Nephron progenitor cell (in vitro differentiated cells): ENCODE data around the gene BIRC7.

Experiments used
- DNase-seq: peaks from one replicate; pipeline ENCODE4 v3.0.0; 2021
- H3K27ac Mint-ChIP-seq: 2 replicates; pipeline ENCODE4 v1.8.0; 2021; ENCODE audit warnings: mild to moderate bottlenecking, moderate library complexity, mixed read lengths
- H3K27me3 Mint-ChIP-seq: 2 replicates; pipeline ENCODE4 v1.8.0; 2021; ENCODE audit warnings: mild to moderate bottlenecking, low read depth, mixed read lengths; ENCODE audit not compliant: poor library complexity
- H3K36me3 Mint-ChIP-seq: 2 replicates; pipeline ENCODE4 v1.8.0; 2021; ENCODE audit warnings: low read depth, mixed read lengths
- H3K4me1 Mint-ChIP-seq: 2 replicates; pipeline ENCODE4 v1.8.0; 2021; ENCODE audit warnings: mixed read lengths
- H3K4me3 Mint-ChIP-seq: 2 replicates; pipeline ENCODE4 v1.8.0; 2021; ENCODE audit warnings: mild to moderate bottlenecking, moderate library complexity, mixed read lengths
- H3K9me3 Mint-ChIP-seq: 2 replicates; pipeline ENCODE4 v1.8.0; 2021; ENCODE audit warnings: mild to moderate bottlenecking, moderate library complexity, mixed read lengths
- CTCF ChIP-seq: fragments of 200-600 bp; sonication (generic); IDR thresholded peaks from 2 replicates; pipeline ENCODE4 v1.5.0; 2021; ENCODE audit warnings: antibody characterized with exemption

BIRC7 gene

GRCh38 chr20:63272105-63273058 is 36.7 kb downstream of the BIRC7 start, which contains the start of gene ARFGAP1:
Gene ARFGAP1 (plus strand): TSS chr20:63272813. CDS start chr20:63275581, 2,768 bp downstream.
- DNase-seq, result peak; percentile 97
- peak within 1 kb of the TSS; percentile 94 for H3K27ac Mint-ChIP-seq
- H3K4me1 Mint-ChIP-seq, result peaks cover 63% of the 10 kb centered on the region
- no peaks in the 10 kb centered on the region for H3K27me3 Mint-ChIP-seq
- peaks cover 10% of the 10 kb centered on the region for H3K36me3 Mint-ChIP-seq
- H3K4me3 Mint-ChIP-seq, result peak within 1 kb of the TSS; percentile 91
- H3K9me3 Mint-ChIP-seq, result no peaks in the 10 kb centered on the region
- no peak for TF ChIP-seq CTCF

- Mint-ChIP-seq H3K27ac (peak overlapping the region; percentile 94), H3K27me3 (no peaks in the 10 kb centered on the region), H3K9me3 (no peaks in the 10 kb centered on the region), H3K36me3 (peaks cover 10% of the 10 kb centered on the region), H3K4me3 (peak overlapping the region; percentile 91), H3K4me1 (peaks cover 56% of the 10 kb centered on the region)
- DNase-seq, result no peak
- TF ChIP-seq CTCF, result no peak
These were observed 37.4 kb downstream of the BIRC7 start for GRCh38 chr20:63273059-63273579.

GRCh38 chr20:63273635-63274380 is 38.1 kb downstream of the BIRC7 start:
- H3K36me3 Mint-ChIP-seq, result peaks cover 14% of the 10 kb centered on the region
- DNase-seq, result no peak
- peak overlapping the region; percentile 91 for H3K4me3 Mint-ChIP-seq
- peaks cover 49% of the 10 kb centered on the region for H3K4me1 Mint-ChIP-seq
- H3K27me3 Mint-ChIP-seq, result no peaks in the 10 kb centered on the region
- TF ChIP-seq CTCF, result no peak
- no peaks in the 10 kb centered on the region for H3K9me3 Mint-ChIP-seq
- peak overlapping the region; percentile 94 for H3K27ac Mint-ChIP-seq

- Mint-ChIP-seq H3K4me3 (peak overlapping the region; percentile 70), H3K9me3 (no peaks in the 10 kb centered on the region), H3K27me3 (no peaks in the 10 kb centered on the region), H3K4me1 (peaks cover 43% of the 10 kb centered on the region), H3K36me3 (peaks cover 16% of the 10 kb centered on the region), H3K27ac (peak overlapping the region; percentile 54)
- no peak for DNase-seq
- TF ChIP-seq CTCF, result no peak
These were observed 38.9 kb downstream of the BIRC7 start for GRCh38 chr20:63274381-63275228.

GRCh38 chr20:63275825-63276224 is 40.1 kb downstream of the BIRC7 start:
- H3K27me3 Mint-ChIP-seq, result no peaks in the 10 kb centered on the region

More at GRCh38 chr20:63275825-63276224, 40.1 kb downstream of the BIRC7 start:
- Mint-ChIP-seq H3K4me3 (no peak overlapping the region), H3K4me1 (peaks cover 32% of the 10 kb centered on the region), H3K27ac (no peak overlapping the region), H3K36me3 (peaks cover 22% of the 10 kb centered on the region), H3K9me3 (no peaks in the 10 kb centered on the region)
- no peak for TF ChIP-seq CTCF
- DNase-seq, result no peak
